GOT3 (cell line): ENCODE measurements around the gene EIF4A2.

ENCODE experiments used
- DNase-seq: peaks from one replicate; lab custom pipeline; 2025; ENCODE audit warnings: mixed read lengths; lab: John Stamatoyannopoulos, UW

EIF4A2 gene

GRCh38 chr3:186783058-186783730 is at the start of gene EIF4A2:
Gene EIF4A2 (plus strand): TSS chr3:186783577. CDS start chr3:186783611, 34 bp downstream.
- DNase-seq = peak; percentile 86

- DNase-seq = no peak
Measured at GRCh38 chr3:186742618-186743380, 40.6 kb upstream of the EIF4A2 start.

GRCh38 chr3:186743666-186744065 is 39.7 kb upstream of the EIF4A2 start:
- no peak for DNase-seq

- no peak for DNase-seq
Measured at GRCh38 chr3:186746008-186746407, 37.4 kb upstream of the EIF4A2 start.

- DNase-seq = no peak
Measured at GRCh38 chr3:186750316-186750715, 33.1 kb upstream of the EIF4A2 start.

- no peak for DNase-seq
Measured at GRCh38 chr3:186751480-186751879, 31.9 kb upstream of the EIF4A2 start.

- no peak for DNase-seq
Measured at GRCh38 chr3:186754006-186754405, 29.4 kb upstream of the EIF4A2 start.

- no peak for DNase-seq
Measured at GRCh38 chr3:186754871-186755270, 28.5 kb upstream of the EIF4A2 start.

- DNase-seq = no peak
Measured at GRCh38 chr3:186757214-186757613, 26.2 kb upstream of the EIF4A2 start.

- DNase-seq = no peak
Measured at GRCh38 chr3:186757686-186758220, 25.6 kb upstream of the EIF4A2 start.

- DNase-seq = no peak
Measured at GRCh38 chr3:186759231-186759930, 24.0 kb upstream of the EIF4A2 start.

- no peak for DNase-seq
Measured at GRCh38 chr3:186760141-186760833, 23.1 kb upstream of the EIF4A2 start.

GRCh38 chr3:186760897-186761447 is 22.4 kb upstream of the EIF4A2 start:
- no peak for DNase-seq

GRCh38 chr3:186772281-186772694 is 11.1 kb upstream of the EIF4A2 start:
- DNase-seq = no peak

GRCh38 chr3:186772701-186773417 is 10.5 kb upstream of the EIF4A2 start:
- no peak for DNase-seq

- no peak for DNase-seq
Measured at GRCh38 chr3:186775999-186776398, 7.4 kb upstream of the EIF4A2 start.

GRCh38 chr3:186779204-186779603 is 4.2 kb upstream of the EIF4A2 start:
- DNase-seq = no peak

- DNase-seq = no peak
Measured at GRCh38 chr3:186782542-186783057, 777 bp upstream of the EIF4A2 start.

GRCh38 chr3:186783731-186784515 is 546 bp downstream of the EIF4A2 start:
- DNase-seq = peak; percentile 78
